Stimulated activated CD4-positive, alpha-beta T cell treated with anti-CD3 and anti-CD28 coated beads, Interleukin-2, amount 100 ng/mL, for 48 hours (primary cell): Measurements from ENCODE around the gene ZNF785.
A peak's percentile ranks its signal among the peaks of the same experiment; 100 is the strongest.
"Not testable (repeated sequence)": the region's sequence is repeated elsewhere in the genome, so short reads cannot be mapped to it uniquely, and the experiment has no call there.

Source experiments
- DNase-seq, 2 donors: peaks; one replicate each; pipeline ENCODE4 v3.0.0-alpha.2; 2020

The ZNF785 gene

GRCh38 chr16:30601966-30602365 is 16.5 kb upstream of the ZNF785 start:
- no peak for DNase-seq

GRCh38 chr16:30600929-30601328 is 15.4 kb upstream of the ZNF785 start:
- no peak for DNase-seq

- no peak for DNase-seq
Measured at GRCh38 chr16:30600215-30600614, 14.7 kb upstream of the ZNF785 start.

- DNase-seq, result no peak
Measured at GRCh38 chr16:30592871-30593270, 7.4 kb upstream of the ZNF785 start.

GRCh38 chr16:30590869-30591268 is 5.4 kb upstream of the ZNF785 start:
- DNase-seq, result not testable (repeated sequence)

GRCh38 chr16:30589582-30589981 is 4.1 kb upstream of the ZNF785 start:
- not testable (repeated sequence) for DNase-seq

- DNase-seq, result no peak
Measured at GRCh38 chr16:30588651-30589050, 3.2 kb upstream of the ZNF785 start.

GRCh38 chr16:30585022-30585399 is 486 bp downstream of the ZNF785 start:
- no peak for DNase-seq

- DNase-seq, result no peak
Measured at GRCh38 chr16:30582611-30583340, 2.7 kb downstream of the ZNF785 start.

GRCh38 chr16:30581457-30581856 is 4.0 kb downstream of the ZNF785 start:
- no peak for DNase-seq

GRCh38 chr16:30574678-30575077 is 10.8 kb downstream of the ZNF785 start:
- no peak for DNase-seq

GRCh38 chr16:30571445-30572322 is 13.8 kb downstream of the ZNF785 start, which contains the start of gene ZNF688:
Gene ZNF688, minus strand, starts transcription at chr16:30571714. Its CDS starts 85 bp downstream, at chr16:30571629.
- DNase-seq, result peak; percentile 84 to 85

GRCh38 chr16:30570636-30571444 is 14.7 kb downstream of the ZNF785 start:
- DNase-seq, result no peak

GRCh38 chr16:30569746-30570635 is 15.5 kb downstream of the ZNF785 start:
- no peak for DNase-seq

GRCh38 chr16:30569281-30569680 is 16.2 kb downstream of the ZNF785 start:
- no peak for DNase-seq

GRCh38 chr16:30567991-30568638 is 17.4 kb downstream of the ZNF785 start:
- no peak for DNase-seq

- peak; percentile 51 to 53 for DNase-seq
Measured at GRCh38 chr16:30567160-30567990, 18.1 kb downstream of the ZNF785 start.

GRCh38 chr16:30566531-30566930 is 19.0 kb downstream of the ZNF785 start:
- no peak for DNase-seq

- no peak for DNase-seq
Measured at GRCh38 chr16:30565984-30566383, 19.5 kb downstream of the ZNF785 start.

- no peak for DNase-seq
Measured at GRCh38 chr16:30565526-30565925, 20.0 kb downstream of the ZNF785 start.

- DNase-seq, result no peak
Measured at GRCh38 chr16:30562021-30562420, 23.5 kb downstream of the ZNF785 start.
